ENCODE data around the gene ARHGEF12.

The ARHGEF12 gene

DNA sequence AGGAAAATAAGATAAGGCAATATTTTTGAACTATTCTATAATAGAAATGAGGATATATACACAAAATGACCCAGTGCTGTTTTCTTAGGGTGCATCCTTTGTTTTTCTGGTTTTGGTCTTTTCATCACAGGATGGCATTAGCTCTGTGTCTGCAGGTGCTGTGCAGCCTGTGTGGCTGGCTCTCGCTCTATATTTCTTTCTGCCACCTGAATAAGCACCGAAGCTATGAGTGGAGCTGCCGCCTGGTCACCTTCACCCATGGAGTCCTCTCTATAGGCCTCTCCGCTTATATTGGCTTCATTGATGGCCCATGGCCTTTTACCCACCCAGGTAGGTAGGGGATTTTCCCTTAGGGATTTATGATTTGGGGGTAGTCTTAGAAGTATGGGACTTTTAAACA lies 8.9 kb upstream of the ARHGEF12 start:
- Histone ChIP-seq H4K8ac (ENCODE audit: low read length) (no peak overlapping the region), H3K79me1 (replicated peaks; ENCODE audit: low read length, poor library complexity, severe bottlenecking) (peaks cover 5% of the 10 kb centered on the region), H2BK15ac (ENCODE audit: low read depth, poor library complexity, severe bottlenecking) (no peak overlapping the region), H3K23ac (ENCODE audit: low read length in 2 of 2) (no peak overlapping the region), H2BK120ac (ENCODE audit: low read depth, low read length) (no peak overlapping the region), H3K27me3 (ENCODE audit: control insufficient read depth in 1 of 2, insufficient read depth in 1 of 2, low read length in 2 of 2) (no peaks in the 10 kb centered on the region), H4K91ac (ENCODE audit: low read length) (no peak overlapping the region), H3K18ac (ENCODE audit: low read depth in 1 of 2, low read length in 2 of 2) (no peak overlapping the region), H3K36me3 (ENCODE audit: control insufficient read depth in 1 of 2, insufficient read depth in 2 of 2, low read depth in 1 of 2, low read length in 2 of 2) (peaks cover 9 to 31% of the 10 kb centered on the region in 2 experiments), H3K27ac (ENCODE audit: low read length, poor library complexity, severe bottlenecking) (no peak overlapping the region), H2BK5ac (ENCODE audit: low read depth, low read length, poor library complexity, severe bottlenecking) (no peak overlapping the region), H3K9ac (ENCODE audit: low read length) (peak overlapping the region; percentile 94), H2BK12ac (ENCODE audit: low read length in 2 of 2) (no peak overlapping the region), H2AK5ac (ENCODE audit: low read length, severe bottlenecking) (no peak overlapping the region), H3K9me3 (ENCODE audit: control insufficient read depth, low read length) (no peaks in the 10 kb centered on the region), H3K4me3 (ENCODE audit: insufficient read depth in 1 of 2, low read depth in 1 of 2, low read length in 2 of 2) (peak overlapping the region in 1 of 2 experiments; percentile 81), H3K4me2 (ENCODE audit: low read length, poor library complexity, severe bottlenecking) (no peak overlapping the region), H2AFZ (ENCODE audit: low read depth, low read length) (no peak overlapping the region), H3K4me1 (ENCODE audit: control insufficient read depth, insufficient read depth, low read depth, low read length) (peaks cover 7% of the 10 kb centered on the region), H3K14ac (ENCODE audit: low read length in 2 of 2) (no peak overlapping the region), H3K4ac (ENCODE audit: low read depth in 1 of 2, low read length in 2 of 2) (no peak overlapping the region)
- 92% methylated on average over 3 of the region's 4 CpGs for WGBS
- DNase-seq = no peak

DNA sequence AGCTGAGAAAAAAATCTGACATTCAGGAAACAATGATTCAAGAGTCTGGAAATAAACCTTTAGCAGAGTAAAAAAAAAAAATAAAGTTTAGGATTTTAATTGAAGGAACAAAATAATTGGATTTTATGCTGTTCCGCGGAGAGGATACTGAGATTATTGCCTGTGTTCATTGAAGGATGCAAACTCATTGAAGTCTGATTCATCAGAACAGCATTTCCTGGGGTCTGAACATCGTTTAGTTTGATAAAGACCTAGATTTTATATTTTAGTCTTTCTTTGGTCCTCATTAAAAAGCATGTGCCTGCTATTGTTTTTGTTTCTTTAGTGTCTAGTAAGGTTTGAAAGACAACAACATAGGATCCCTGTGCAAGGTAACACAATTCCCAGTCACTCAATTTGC lies 6.7 kb upstream of the ARHGEF12 start:
- Histone ChIP-seq H3K36me3 (ENCODE audit: control insufficient read depth in 1 of 2, insufficient read depth in 2 of 2, low read depth in 1 of 2, low read length in 2 of 2) (peaks cover 9 to 31% of the 10 kb centered on the region in 2 experiments), H3K18ac (ENCODE audit: low read depth in 1 of 2, low read length in 2 of 2) (no peak overlapping the region), H3K79me1 (replicated peaks; ENCODE audit: low read length, poor library complexity, severe bottlenecking) (peaks cover 11% of the 10 kb centered on the region), H3K4me2 (ENCODE audit: low read length, poor library complexity, severe bottlenecking) (no peak overlapping the region), H2BK15ac (ENCODE audit: low read depth, poor library complexity, severe bottlenecking) (no peak overlapping the region), H4K91ac (ENCODE audit: low read length) (no peak overlapping the region), H3K14ac (ENCODE audit: low read length in 2 of 2) (no peak overlapping the region), H2BK120ac (ENCODE audit: low read depth, low read length) (no peak overlapping the region), H2AK5ac (ENCODE audit: low read length, severe bottlenecking) (no peak overlapping the region), H3K9ac (ENCODE audit: low read length) (no peak overlapping the region), H3K4ac (ENCODE audit: low read depth in 1 of 2, low read length in 2 of 2) (no peak overlapping the region), H3K4me1 (ENCODE audit: control insufficient read depth, insufficient read depth, low read depth, low read length) (peaks cover 8% of the 10 kb centered on the region), H2AFZ (ENCODE audit: low read depth, low read length) (no peak overlapping the region), H2BK5ac (ENCODE audit: low read depth, low read length, poor library complexity, severe bottlenecking) (no peak overlapping the region), H3K23ac (ENCODE audit: low read length in 2 of 2) (no peak overlapping the region), H2BK12ac (ENCODE audit: low read length in 2 of 2) (no peak overlapping the region), H3K9me3 (ENCODE audit: control insufficient read depth, low read length) (no peaks in the 10 kb centered on the region), H4K8ac (ENCODE audit: low read length) (no peak overlapping the region), H3K4me3 (ENCODE audit: insufficient read depth in 1 of 2, low read depth in 1 of 2, low read length in 2 of 2) (no peak overlapping the region), H3K27me3 (ENCODE audit: control insufficient read depth in 1 of 2, insufficient read depth in 1 of 2, low read length in 2 of 2) (no peaks in the 10 kb centered on the region), H3K27ac (ENCODE audit: low read length, poor library complexity, severe bottlenecking) (peak overlapping the region; percentile 37)
- no peak for DNase-seq
- WGBS = 82% methylated on average over 2 of the region's 3 CpGs

DNA sequence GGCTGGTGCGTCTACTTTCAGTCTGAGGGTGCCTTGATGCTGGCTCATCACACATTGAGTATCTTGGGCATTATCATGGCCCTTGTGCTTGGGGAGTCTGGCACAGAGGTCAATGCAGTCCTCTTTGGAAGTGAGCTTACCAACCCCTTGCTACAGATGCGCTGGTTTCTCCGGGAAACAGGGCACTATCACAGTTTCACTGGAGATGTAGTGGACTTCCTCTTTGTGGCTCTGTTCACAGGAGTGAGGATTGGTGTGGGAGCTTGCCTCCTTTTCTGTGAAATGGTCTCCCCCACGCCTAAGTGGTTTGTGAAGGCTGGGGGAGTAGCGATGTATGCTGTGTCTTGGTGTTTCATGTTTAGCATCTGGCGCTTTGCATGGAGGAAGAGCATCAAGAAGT lies 6.2 kb upstream of the ARHGEF12 start:
- Histone ChIP-seq H3K9ac (ENCODE audit: low read length) (no peak overlapping the region), H3K4me2 (ENCODE audit: low read length, poor library complexity, severe bottlenecking) (no peak overlapping the region), H3K27me3 (ENCODE audit: control insufficient read depth in 1 of 2, insufficient read depth in 1 of 2, low read length in 2 of 2) (no peaks in the 10 kb centered on the region), H3K27ac (ENCODE audit: low read length, poor library complexity, severe bottlenecking) (peak overlapping the region; percentile 19), H4K91ac (ENCODE audit: low read length) (no peak overlapping the region), H3K79me1 (replicated peaks; ENCODE audit: low read length, poor library complexity, severe bottlenecking) (peaks cover 11% of the 10 kb centered on the region), H2BK120ac (ENCODE audit: low read depth, low read length) (no peak overlapping the region), H3K4me3 (ENCODE audit: insufficient read depth in 1 of 2, low read depth in 1 of 2, low read length in 2 of 2) (no peak overlapping the region), H3K9me3 (ENCODE audit: control insufficient read depth, low read length) (no peaks in the 10 kb centered on the region), H2BK5ac (ENCODE audit: low read depth, low read length, poor library complexity, severe bottlenecking) (no peak overlapping the region), H2AFZ (ENCODE audit: low read depth, low read length) (no peak overlapping the region), H2BK12ac (ENCODE audit: low read length in 2 of 2) (peak overlapping the region in 1 of 2 experiments; percentile 59), H2BK15ac (ENCODE audit: low read depth, poor library complexity, severe bottlenecking) (no peak overlapping the region), H3K18ac (ENCODE audit: low read depth in 1 of 2, low read length in 2 of 2) (no peak overlapping the region), H3K23ac (ENCODE audit: low read length in 2 of 2) (no peak overlapping the region), H2AK5ac (ENCODE audit: low read length, severe bottlenecking) (peak overlapping the region; percentile 78), H3K4me1 (ENCODE audit: control insufficient read depth, insufficient read depth, low read depth, low read length) (peaks cover 8% of the 10 kb centered on the region), H3K36me3 (ENCODE audit: control insufficient read depth in 1 of 2, insufficient read depth in 2 of 2, low read depth in 1 of 2, low read length in 2 of 2) (peaks cover 9 to 31% of the 10 kb centered on the region in 2 experiments), H3K4ac (ENCODE audit: low read depth in 1 of 2, low read length in 2 of 2) (no peak overlapping the region), H3K14ac (ENCODE audit: low read length in 2 of 2) (no peak overlapping the region), H4K8ac (ENCODE audit: low read length) (no peak overlapping the region)
- no peak for DNase-seq
- 97% methylated on average over 6 of the region's 6 CpGs for WGBS

DNA sequence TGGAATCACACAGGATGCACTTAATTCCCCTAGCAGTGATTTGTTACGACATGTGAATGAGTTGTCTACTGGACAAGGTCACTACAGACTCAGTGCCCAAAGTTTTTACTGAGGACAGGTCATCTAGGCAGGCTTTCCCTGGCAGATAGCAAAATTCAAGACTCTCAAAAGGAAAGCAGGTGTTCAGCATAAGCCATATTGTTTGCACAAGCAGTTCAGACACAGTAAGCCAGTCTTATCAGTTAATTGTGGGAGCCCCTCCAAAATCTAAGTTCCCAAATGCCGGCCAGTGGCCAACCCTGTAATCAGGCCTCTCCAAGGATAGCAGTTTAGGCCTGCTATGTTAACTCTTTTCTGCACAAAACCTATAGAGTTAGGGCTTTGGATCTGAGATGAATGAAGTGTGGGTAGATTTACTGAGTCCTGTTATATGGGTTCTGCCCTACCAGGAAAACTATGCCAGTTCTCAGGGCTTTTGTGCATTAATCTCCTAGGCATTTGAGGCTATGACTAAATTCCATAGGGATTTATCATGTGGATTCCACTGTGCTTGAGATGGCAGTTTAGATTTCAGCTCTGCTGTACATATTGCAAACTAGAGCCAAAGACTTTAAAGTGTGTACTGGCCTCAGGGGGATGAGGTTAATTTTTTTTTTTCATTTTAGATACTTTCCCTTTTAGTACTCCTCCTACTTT lies 4.8 kb upstream of the ARHGEF12 start:
- Histone ChIP-seq H2AK5ac (ENCODE audit: low read length, severe bottlenecking) (no peak overlapping the region), H3K4me3 (ENCODE audit: insufficient read depth in 1 of 2, low read depth in 1 of 2, low read length in 2 of 2) (peak overlapping the region in 1 of 2 experiments; percentile 25), H2BK5ac (ENCODE audit: low read depth, low read length, poor library complexity, severe bottlenecking) (no peak overlapping the region), H3K27ac (ENCODE audit: low read length, poor library complexity, severe bottlenecking) (peak overlapping the region; percentile 82), H3K36me3 (ENCODE audit: control insufficient read depth in 1 of 2, insufficient read depth in 2 of 2, low read depth in 1 of 2, low read length in 2 of 2) (peaks cover 6 to 31% of the 10 kb centered on the region in 2 experiments), H3K18ac (ENCODE audit: low read depth in 1 of 2, low read length in 2 of 2) (peak overlapping the region in 1 of 2 experiments; percentile 18), H2AFZ (ENCODE audit: low read depth, low read length) (no peak overlapping the region), H3K4me2 (ENCODE audit: low read length, poor library complexity, severe bottlenecking) (no peak overlapping the region), H2BK12ac (ENCODE audit: low read length in 2 of 2) (peak overlapping the region in 1 of 2 experiments; percentile 10), H3K9me3 (ENCODE audit: control insufficient read depth, low read length) (no peaks in the 10 kb centered on the region), H3K4me1 (ENCODE audit: control insufficient read depth, insufficient read depth, low read depth, low read length) (peaks cover 8% of the 10 kb centered on the region), H3K27me3 (ENCODE audit: control insufficient read depth in 1 of 2, insufficient read depth in 1 of 2, low read length in 2 of 2) (no peaks in the 10 kb centered on the region), H3K14ac (ENCODE audit: low read length in 2 of 2) (no peak overlapping the region), H3K9ac (ENCODE audit: low read length) (peak overlapping the region; percentile 77), H4K91ac (ENCODE audit: low read length) (no peak overlapping the region), H2BK120ac (ENCODE audit: low read depth, low read length) (no peak overlapping the region), H3K23ac (ENCODE audit: low read length in 2 of 2) (no peak overlapping the region), H3K79me1 (replicated peaks; ENCODE audit: low read length, poor library complexity, severe bottlenecking) (peaks cover 11% of the 10 kb centered on the region), H2BK15ac (ENCODE audit: low read depth, poor library complexity, severe bottlenecking) (no peak overlapping the region), H3K4ac (ENCODE audit: low read depth in 1 of 2, low read length in 2 of 2) (peak overlapping the region in 1 of 2 experiments; percentile 30), H4K8ac (ENCODE audit: low read length) (no peak overlapping the region)
- WGBS = 15% methylated on average over 1 of the region's 2 CpGs
- DNase-seq = peak; percentile 89

All from mesenchymal stem cell (in vitro differentiated cells and primary cell).